ENCODE results near the gene STXBP6. TPM values are rescaled to one million over a fixed set of nuclear protein-coding genes. Genes with fewer than 3 reads are reported as not detected.

Gene STXBP6
- total and polyA plus RNA-seq, 2 of the 13 experiments (the other 11 are each of a cell fraction or from before 2014, with no cell fraction given) = 35.3 to 42.8 TPM

GRCh38 chr14:24813819-24814259 is 236.1 kb downstream of the STXBP6 start (continued):
- TF ChIP-seq PRDM4 (CRISPR knock-in tag; IDR thresholded peaks at IDR 0.05; ENCODE audit: borderline replicate concordance) = no peak
- TF ChIP-seq ZHX1 (CRISPR knock-in tag; IDR thresholded peaks at IDR 0.05; ENCODE audit: low read depth) = no peak
- TF ChIP-seq ZFP36L1 (CRISPR knock-in tag; IDR thresholded peaks at IDR 0.05) = 0 out of 2 replicates have a peak, but pooled peaks have one; percentile 49
- TF ChIP-seq ZNF382 (CRISPR knock-in tag; IDR thresholded peaks at IDR 0.05; ENCODE audit: borderline replicate concordance) = no peak
- TF ChIP-seq HMGA1 (CRISPR knock-in tag; conservative IDR thresholded peaks at IDR 0.05) = no peak
- no peak for TF ChIP-seq HNRNPUL1 (IDR thresholded peaks at IDR 0.05; ENCODE audit: low read depth, low read length)
- TF ChIP-seq HNRNPL (IDR thresholded peaks at IDR 0.05; ENCODE audit: low read depth, low read length) = no peak
- no peak for TF ChIP-seq TCF12 (IDR thresholded peaks at IDR 0.05)
- TF ChIP-seq TCF12 (CRISPR knock-in tag; IDR thresholded peaks at IDR 0.05) = no peak
- TF ChIP-seq PCBP2 (optimal IDR thresholded peaks at IDR 0.05; ENCODE audit: low read depth, low read length, poor library complexity, severe bottlenecking) = no peak
- 0 out of 3 replicates have a peak, but pooled peaks have one; percentile 24 for TF ChIP-seq MXI1 (IDR thresholded peaks at IDR 0.05; ENCODE audit: borderline replicate concordance, low read depth, low read length)
- TF ChIP-seq MEIS2 (CRISPR knock-in tag; IDR thresholded peaks at IDR 0.05) = no peak
- TF ChIP-seq MTERF4 (CRISPR knock-in tag; IDR thresholded peaks at IDR 0.05) = no peak
- TF ChIP-seq ZBTB37 (CRISPR knock-in tag; IDR thresholded peaks at IDR 0.05) = no peak; the same call in 1 of the 2 replicates
- no peak for TF ChIP-seq DZIP1 (CRISPR knock-in tag; IDR thresholded peaks at IDR 0.05)
- no peak for TF ChIP-seq DNMT3B (CRISPR knock-in tag; conservative IDR thresholded peaks at IDR 0.05)
- no peak for TF ChIP-seq CCDC6 (CRISPR knock-in tag; IDR thresholded peaks at IDR 0.05)

Data from HepG2 (cell line).